ENCODE measurements around the gene DPP7.
A peak's percentile ranks its signal among the peaks of the same experiment; 100 is the strongest.

The DPP7 gene

DNA sequence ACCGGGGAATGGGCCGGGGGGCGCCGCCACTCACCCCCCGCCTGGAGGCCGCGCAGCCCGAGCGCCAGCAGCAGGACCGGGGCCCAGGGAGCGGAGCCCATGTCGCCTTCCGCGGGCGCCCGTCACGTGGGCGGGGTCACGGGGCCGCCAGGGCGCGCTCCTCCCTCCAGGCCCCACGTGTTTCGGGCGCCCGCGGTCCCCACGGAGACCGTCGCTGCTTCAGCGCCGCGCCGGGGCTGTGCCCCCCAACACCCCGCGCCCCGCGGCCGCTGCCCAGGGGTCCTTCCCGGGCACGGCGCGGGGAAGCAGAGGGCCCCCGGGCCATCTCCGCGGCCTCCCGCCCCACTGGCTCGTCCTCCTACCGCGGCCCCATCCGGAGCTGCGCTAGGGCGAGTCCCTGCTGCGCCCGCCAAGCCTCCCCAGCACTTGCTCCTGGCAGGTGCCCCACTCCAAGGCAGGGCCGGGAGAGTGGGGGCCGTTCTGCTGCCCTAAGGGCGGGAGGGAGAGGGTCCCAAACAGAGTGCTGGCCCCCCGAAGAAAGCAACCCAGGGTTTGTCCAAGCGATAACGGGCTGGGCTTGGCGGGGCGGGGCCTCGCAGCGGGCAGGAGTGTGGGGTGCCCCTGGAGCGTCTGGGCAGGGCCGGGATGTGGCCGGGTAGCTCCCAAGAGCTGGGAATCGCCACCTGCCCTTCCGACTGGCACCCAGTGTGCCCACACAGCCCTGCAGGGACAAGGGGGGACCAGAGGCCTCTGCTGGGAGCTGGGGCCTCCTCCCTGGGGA is at the start of gene DPP7:
Gene DPP7 (minus strand): TSS at position 121 of the 781 bp plus-strand sequence. CDS start 20 bp downstream, at position 101.
- DNase-seq = peak; percentile 73

DNA sequence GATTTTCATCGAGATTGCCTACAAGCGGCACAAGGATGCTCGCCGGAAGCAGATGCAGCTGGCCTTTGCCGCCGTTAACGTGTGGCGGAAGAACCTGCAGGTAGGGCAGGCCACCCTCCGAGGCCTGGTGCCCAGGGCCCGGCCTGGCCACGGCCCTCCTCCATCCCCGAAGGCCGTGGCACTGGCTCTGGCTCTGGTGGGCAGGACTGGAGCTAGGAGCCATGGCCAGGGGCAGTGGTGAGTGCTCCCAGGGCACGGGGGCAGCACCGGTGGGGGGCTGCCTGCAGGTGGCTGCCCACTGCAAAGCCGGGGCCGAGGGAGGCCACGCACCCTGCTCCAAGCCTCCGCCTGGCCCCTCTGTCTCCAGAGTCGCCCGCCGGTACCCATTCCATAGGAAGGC is 49.3 kb upstream of the DPP7 start:
- DNase-seq = no peak

DNA sequence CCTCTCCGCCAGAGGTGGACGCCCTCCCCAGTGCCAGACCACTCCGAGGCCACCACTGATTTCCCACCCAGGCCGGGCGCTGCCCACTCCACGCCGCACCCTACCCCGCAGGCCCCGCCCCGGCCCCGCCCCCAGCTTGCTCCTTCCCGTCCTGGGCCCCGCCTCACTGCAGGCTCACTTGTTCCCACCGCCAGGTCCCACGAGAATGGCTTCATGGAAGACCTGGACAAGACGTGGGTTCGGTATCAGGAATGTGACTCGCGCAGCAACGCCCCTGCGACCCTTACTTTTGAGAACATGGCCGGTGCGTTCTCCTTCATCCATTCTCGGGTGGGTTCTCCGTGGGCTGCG is 48.8 kb upstream of the DPP7 start:
- DNase-seq = no peak

DNA sequence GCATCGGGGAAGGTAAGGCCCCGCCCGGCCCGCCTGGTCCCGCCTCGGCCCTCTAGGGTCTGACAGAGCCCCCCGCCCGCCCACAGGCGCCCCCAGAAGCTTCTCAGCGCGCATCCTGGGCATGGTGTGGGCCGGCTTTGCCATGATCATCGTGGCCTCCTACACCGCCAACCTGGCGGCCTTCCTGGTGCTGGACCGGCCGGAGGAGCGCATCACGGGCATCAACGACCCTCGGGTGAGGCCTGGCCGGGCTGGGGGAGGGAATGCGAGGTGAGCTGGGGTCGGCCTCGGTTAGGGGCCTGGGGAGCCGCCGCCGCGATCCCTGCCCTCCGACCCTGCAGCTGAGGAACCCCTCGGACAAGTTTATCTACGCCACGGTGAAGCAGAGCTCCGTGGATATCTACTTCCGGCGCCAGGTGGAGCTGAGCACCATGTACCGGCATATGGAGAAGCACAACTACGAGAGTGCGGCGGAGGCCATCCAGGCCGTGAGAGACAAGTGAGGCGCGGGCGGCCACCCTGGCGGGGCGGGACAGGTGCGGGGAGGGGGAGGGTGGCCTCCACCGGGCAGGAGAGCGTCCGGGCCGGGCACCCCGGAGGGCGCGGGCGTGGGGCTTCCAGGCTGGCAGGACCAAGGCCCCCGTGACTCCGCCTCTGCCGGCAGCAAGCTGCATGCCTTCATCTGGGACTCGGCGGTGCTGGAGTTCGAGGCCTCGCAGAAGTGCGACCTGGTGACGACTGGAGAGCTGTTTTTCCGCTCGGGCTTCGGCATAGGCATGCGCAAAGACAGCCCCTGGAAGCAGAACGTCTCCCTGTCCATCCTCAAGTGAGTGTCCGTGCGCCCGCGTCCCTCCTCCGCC is 48.2 kb upstream of the DPP7 start:
- DNase-seq = no peak

DNA sequence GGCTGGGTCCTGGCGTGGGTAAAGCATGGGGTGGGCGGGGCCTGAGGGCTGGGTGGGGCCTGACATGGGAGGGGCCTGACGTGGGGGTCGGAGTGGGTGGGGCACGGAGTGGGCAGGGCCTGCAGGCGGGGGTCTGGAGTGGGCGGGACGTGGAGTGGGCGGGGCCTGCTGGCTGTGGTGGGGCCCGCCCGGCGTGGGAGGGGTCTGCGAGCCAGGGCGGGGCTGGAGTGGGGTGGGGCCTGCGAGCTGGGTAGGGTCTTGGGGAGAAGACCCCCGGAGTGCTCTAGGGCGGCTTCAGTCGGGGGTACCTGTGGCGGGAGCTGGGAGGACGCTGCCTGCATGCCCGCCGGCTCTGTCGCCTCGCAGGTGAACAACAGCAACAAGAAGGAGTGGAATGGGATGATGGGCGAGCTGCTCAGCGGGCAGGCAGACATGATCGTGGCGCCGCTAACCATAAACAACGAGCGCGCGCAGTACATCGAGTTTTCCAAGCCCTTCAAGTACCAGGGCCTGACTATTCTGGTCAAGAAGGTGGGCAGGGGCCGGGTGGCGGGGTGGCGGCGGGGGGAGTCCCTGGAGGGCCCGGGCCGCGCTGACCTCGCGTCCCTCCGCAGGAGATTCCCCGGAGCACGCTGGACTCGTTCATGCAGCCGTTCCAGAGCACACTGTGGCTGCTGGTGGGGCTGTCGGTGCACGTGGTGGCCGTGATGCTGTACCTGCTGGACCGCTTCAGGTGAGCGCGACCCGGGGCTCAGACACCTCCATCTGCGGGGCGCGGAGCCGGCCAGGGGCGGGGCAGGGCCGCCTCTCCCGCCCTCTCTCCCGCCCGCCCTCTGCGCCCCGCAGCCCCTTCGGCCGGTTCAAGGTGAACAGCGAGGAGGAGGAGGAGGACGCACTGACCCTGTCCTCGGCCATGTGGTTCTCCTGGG is 47.3 kb upstream of the DPP7 start:
- DNase-seq = no peak

DNA sequence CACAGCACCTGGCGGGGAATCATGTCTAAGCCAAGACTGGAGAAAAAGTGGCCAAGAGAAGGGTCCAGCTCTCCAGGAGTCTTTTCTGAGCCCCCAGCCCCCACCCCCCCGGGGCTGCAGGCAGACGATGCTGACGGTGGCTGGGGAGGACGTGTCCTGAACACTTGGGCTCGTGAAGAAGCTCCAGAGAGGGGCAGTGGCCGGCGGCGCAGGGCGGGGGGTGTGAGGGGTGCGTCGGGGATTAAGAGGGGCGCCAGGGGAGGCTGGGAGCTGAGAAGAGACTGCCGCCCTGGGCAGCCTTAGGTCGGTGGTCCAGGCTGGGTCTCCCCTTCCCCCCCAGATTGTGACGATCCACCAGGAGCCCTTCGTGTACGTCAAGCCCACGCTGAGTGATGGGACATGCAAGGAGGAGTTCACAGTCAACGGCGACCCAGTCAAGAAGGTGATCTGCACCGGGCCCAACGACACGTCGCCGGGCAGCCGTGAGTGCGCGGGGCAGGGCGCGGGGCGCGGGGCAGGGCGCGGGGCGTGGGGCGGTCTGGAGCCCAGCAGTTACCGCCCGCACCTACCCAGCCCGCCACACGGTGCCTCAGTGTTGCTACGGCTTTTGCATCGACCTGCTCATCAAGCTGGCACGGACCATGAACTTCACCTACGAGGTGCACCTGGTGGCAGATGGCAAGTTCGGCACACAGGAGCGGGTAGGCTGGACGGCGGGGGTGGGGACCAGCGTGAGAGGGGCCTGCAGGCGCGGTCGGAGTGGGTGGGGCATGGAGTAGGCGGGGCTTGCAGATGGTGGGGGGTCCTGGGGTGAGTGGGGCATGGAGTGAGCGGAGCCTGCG is 46.4 kb upstream of the DPP7 start:
- no peak for DNase-seq

DNA sequence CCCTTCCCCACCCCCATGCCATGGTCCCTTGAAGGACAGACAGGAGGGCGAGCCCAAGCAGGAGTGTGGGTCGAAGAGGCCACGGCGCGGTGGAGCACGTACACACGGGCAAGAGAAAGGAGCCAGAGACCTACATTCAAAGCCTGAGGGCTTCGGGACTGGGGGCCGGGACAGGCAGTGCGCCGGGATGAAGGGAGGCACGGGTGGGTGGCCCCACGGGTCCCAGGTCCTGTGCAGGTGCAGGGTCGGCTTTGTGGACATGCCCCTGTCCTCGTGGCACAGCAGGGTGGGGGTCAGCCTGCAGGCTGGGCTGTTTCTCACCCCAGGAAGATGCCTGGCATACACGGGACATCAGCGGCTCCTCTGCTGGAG is 45.5 kb upstream of the DPP7 start:
- DNase-seq = no peak

DNA sequence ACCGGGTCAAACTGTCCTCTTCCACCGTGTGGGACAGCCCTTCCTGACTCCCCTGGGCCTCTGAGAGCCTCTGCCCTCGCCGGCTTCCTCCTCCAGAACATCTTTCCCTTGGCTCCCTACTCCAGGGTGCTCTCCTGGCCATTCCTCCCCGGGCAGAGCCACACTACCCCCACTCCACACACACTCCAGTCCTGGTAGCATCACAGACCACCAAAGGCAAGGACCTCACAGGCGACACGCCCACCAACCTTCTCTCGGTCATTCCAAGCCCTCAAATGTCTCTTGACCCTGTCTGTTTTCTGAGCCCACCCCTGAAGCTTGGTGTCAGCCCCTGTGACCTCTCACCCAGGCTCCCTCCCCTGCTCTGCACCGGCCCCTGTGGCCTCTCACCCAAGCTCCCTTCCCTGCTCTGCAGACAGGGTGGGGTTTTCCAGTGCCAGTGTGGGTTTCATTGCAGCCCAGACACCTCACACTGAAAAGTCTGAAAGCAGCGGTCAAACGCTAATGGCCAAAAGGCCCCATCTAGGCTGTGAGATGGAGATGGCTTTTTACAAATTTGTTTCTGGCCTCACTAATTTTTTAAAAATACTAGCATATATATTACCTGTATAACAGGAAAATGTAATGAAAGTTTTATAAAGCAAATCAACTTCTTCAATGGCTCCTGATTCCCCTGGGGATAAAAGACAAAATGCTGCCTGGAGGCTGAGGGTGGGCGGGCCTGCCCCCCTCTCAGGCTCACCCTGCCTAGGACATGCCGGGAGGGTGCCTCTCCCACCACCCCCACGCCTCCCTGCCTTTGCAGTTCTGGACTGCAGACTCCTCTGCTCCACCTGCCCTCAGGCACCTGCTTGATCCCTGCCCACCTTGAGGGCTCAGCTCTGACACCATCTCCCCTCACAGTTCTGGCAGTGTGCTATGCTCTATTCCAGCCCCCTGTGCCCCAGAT is 44.8 kb upstream of the DPP7 start:
- DNase-seq = no peak

DNA sequence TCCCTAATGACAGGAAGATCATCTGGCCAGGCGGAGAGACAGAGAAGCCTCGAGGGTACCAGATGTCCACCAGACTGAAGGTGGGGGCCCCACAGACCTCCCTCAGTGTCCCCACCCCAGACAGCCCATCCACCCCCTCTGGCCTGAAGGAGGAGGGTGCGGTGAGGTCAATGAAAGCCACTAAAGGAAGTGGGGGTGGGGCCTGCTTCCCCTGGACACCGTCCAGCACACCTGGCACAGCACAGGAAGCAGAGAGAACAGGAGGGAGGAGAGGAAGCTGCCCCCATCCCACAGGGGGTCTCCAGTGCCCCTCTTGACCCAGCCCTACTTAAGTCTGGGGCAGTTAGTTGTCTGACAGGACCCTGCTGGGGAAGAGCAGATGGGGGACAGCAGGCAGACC is 44.1 kb upstream of the DPP7 start:
- DNase-seq = no peak

DNA sequence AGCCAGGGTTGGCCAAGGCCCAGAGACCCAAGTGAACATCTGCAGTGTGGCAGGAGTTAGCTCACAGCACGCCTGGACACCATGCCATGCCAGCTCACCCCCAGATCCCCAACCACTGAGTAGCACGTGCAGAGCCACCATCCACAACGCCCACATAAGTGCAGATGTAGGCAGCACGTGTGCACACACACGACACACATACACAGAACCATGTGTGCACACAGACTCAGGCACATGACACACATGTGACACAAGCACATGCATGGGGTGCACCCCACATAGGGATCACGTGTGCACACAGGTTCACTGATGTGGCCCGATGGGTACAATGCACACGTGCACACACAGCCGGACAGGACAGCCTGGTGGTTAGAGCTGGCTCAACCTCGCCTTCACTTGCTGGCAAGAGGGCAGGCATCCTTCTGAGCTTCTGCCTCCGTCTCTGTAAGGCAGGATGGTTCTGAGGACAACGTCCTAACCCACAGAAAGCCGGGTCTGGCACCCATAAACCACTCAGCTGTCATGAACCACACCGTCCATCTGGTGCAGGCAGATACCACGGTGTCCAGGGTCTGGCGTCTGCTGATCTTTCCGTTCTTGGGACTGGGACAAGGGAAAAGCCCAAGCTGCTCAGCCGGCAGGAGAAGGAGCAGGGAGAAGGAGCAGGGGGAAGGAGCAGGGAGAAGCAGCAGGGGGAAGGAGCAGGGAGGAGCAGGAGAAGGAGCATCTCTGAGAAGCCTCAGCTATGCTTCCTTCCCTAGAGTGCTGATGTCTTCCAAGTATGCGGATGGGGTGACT is 43.3 kb upstream of the DPP7 start:
- DNase-seq = no peak

DNA sequence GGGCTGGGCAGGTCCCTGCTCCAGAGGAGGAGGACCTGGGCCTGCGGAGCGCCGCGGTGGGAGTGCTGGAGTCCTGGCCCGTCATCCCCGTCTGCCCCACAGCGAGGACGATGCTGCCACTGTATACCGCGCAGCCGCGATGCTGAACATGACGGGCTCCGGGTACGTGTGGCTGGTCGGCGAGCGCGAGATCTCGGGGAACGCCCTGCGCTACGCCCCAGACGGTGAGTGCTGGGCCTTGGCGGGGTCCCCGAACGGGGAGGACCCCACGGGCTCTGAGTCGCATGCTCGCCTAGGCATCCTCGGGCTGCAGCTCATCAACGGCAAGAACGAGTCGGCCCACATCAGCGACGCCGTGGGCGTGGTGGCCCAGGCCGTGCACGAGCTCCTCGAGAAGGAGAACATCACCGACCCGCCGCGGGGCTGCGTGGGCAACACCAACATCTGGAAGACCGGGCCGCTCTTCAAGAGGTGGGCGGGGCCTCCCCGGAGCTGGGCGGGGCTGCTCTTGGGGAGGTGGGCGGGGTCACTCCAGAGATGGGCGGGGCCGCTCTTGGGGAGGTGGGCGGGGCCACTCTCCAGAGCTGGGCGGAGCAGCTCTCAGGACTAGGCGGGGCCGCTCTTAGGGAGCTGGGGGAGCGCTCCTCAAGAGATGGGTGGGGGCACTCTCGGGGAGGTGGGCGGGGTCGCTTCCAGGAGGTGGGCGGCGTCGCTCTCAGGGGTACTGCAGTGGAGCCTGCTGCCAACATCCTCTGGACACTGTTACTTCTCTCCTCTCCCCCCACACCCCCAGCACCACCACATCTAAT is 42.2 kb upstream of the DPP7 start:
- DNase-seq = peak; percentile 47

DNA sequence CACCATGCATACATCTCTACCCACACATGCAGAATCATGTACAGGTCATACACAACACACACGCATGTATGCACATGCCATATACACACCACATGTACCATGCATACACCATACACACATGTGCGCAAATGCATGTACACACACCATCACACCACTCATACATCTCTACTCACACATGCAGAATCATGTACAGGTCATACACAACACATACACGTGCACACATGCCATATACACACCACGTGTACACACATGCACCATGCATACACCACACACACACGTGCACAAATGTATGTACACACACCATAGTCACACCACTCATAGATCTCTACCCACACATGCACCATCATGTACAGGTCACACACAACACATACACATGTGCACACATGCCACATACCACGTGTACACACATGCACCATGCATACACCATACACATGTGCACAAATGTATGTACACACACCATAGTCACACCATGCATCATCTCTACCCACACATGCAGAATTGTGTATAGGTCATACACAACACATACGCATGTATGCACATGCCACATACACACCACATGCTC is 38.4 kb upstream of the DPP7 start:
- no peak for DNase-seq

DNA sequence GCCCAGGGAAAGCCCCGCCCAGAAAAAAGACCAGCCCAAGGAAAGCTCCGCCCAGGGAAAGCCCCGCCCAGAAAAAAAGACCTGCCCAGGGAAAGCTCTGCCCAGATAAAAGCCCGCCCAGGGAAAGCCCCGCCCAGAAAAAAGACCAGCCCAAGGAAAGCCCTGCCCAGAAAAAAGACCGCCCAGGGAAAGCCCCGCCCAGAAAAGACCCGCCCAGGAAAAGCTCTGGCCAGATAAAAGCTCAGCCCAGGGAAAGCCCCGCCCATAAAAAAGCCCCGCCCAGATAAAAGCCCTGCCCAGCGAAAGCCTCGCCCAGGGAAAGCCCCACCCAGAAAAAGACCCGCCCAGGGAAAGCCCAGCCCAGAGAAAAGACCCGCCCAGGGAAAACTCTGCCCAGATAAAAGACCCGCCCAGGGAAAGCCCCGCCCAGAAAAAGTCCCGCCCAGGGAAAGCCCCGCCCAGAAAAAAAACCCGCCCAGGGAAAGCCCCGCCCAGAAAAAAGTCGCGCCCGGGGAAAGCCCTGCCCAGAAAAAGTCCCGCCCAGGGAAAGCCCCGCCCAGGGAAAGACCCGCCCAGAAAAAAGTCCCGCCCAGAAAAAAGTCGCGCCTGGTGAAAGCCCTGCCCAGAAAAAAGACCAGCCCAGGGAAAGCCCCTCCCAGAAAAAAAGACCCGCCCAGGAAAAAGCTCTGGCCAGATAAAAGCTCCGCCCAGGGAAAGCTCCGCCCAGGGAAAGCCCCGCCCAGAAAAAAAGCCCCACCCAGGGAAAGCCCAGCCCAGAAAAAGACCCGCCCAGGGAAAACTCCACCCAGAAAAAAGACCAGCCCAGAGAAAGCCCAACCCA is 36.3 kb upstream of the DPP7 start:
- peak; percentile 49 for DNase-seq

DNA sequence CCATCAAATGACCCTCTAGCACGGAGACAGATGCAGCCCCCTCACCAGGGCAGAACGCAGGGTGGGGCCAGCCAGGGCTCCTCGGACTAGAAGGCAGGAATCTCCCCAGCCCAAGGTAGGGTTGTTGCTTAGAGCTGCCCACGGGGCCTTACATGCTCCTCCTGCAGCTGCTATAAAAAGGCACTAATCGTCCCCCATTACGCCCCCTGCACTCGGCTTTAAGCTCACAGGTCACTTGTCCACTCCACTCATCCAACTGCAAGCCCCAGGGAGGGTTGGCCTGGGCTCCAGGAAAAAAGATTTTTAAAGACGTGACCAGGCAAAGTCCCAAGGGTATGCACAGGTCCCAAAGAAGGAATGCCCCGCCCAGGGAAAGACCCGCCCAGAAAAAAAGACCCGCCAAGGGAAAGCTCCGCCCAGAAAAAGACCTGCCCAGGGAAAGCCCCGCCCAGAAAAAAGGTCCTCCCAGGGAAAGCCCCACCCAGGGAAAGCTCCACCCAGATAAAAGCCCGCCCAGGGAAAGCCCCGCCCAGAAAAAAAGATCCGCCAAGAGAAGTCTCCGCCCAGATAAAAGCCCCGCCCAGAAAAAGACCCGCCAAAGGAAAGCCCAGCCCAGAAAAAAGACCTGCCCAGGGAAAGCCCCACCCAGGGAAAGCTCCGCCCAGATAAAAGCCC is 35.5 kb upstream of the DPP7 start:
- no peak for DNase-seq

DNA sequence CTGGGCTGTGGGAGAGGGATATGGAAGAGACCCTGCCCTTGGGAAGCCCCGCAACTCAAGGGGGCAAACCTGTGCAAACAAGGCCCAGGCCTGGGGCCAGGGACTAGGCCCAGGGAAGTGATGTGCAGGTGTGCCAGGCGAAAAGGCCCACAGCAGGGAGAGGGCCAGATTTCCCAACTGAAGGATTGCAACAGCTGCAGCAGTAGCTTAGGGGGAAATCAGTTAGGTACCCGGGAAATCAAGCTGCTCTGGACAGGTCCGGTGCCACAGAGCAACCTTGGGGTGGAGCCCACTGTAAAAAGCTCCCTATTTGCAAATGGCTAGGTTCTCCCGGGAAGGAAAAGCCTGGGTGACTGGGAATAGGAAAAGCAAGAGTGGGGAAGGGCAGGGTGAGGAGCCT is 34.8 kb upstream of the DPP7 start:
- DNase-seq = no peak

DNA sequence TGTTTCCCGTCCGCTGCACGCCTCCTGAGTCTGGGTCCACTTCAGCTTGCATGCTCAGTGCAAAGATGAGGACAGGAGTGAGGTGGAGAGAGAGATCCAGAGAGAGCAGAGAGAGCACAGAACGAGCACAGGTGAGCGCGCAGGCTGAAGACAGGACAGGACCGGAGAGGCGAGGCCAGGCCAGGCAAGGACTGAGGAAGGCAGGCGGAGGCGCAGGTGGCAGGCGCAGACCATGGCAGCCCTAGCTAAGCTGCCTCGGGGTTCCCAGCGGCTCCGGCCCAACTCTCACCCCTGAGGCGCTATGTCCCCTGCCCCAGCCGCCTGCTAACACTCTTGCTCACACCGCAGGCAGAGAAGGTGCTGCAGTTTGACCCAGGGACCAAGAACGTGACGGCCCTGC is 34.1 kb upstream of the DPP7 start:
- DNase-seq = no peak

DNA sequence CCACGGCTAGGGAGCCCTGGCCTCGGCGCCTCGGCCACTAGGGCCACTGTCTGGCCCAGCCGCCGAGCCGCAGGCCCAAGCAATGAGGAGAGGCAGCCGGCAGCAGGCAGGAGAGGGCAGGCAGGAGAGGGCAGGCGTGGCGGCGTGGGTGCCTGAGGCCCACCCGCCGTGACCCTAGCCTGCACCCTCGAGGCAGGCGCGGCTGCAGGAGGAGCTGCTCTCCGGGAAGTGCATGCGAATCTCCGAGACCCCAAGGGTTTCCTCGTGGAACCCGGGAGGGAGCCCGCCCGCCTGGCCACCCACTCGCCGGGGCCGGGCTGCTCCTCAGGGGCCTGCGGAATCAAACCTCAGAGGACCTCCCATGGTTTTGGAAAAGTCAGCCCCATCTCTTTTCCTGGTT is 33.7 kb upstream of the DPP7 start:
- no peak for DNase-seq

DNA sequence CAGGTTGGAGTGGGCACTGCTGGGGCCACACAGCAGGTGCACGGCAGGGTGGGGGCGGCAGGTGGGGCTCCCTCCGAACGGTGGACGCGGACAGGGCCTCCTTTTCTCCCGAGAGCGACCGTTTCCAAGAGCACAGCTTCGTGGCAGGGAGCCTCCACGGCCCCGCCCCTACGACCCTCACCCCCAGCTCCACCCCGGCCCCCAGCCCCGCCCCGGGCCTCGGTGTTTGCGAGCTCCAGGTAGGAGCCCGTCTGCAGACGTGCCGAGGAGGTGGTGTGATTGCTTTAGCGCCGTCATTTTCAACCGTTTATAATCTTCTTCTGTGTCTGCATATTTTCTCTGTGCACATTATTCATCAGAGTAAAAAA is 33.2 kb upstream of the DPP7 start:
- DNase-seq = no peak

All from CD4-positive, alpha-beta T cell treated with Interleukin-15 for 1 hour (primary cell).